Hair follicular keratinocyte (primary cell): Measurements from ENCODE around the gene PLAGL1. TPM values are rescaled to one million over a fixed set of nuclear protein-coding genes. Genes with fewer than 3 reads are reported as not detected.

ENCODE experiments used
- total RNA-seq: library from RNA; depleted of rRNA; stranded (reverse); fragments of >200 nt; gene quantifications from 2 replicates; pipeline ENCODE4 v1.2.3, GENCODE V29; 2015

Gene PLAGL1
- total RNA-seq: 0.62 and 3.6 TPM in 2 replicates

GRCh38 chr6:144008120-144008811, at the start of gene PLAGL1:
TSS of gene PLAGL1 (minus strand) at chr6:144008259. CDS start at chr6:143948136, 60,123 bp downstream.

Other genes starting within 250 kb of the PLAGL1 start
- gene LTV1, start 164.9 kb downstream of the PLAGL1 start, total RNA-seq: 10.8 and 20.7 TPM in 2 replicates
- not detected in 2 replicates for gene ZC2HC1B, start 143.8 kb downstream of the PLAGL1 start, total RNA-seq
- gene SF3B5, start 87.3 kb upstream of the PLAGL1 start, total RNA-seq: 220 and 306 TPM in 2 replicates
- gene STX11, start 142.3 kb upstream of the PLAGL1 start, total RNA-seq: 0.15 and 0.16 TPM in 2 replicates